ENCODE measurements around the gene SLC1A2. TPM values are rescaled to one million over a fixed set of nuclear protein-coding genes. Genes with fewer than 3 reads are reported as not detected.

SLC1A2 gene
- total and polyA plus RNA-seq, 2 donors (not counting 1 experiment from before 2014, with no cell fraction given) = 1.2 to 7.6 TPM

DNA sequence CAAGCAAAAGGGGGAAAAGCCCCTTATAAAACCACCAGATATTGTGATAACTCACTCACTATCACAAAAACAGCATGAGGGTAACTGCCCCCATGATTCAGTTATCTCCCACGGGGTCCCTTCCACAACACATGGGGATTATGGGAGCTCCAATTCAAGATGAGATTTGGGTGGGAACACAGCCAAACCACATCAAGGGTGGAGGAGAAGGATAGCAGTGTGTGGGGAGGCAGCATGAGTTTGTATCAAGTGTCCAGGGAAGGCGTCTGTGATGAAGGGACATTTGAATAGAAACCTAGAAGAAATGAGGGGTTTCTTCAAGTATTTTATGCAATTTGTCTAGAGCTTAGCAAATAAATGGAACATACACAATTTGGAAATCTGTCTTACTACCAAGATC, 98.2 kb downstream of the SLC1A2 start:
- H3K4me1 ChIP-seq (ENCODE audit: control insufficient read depth, extremely low read depth, insufficient read depth, low read length) = peaks cover 9% of the 10 kb centered on the region
- no peak overlapping the region for H3K4me3 ChIP-seq (replicated peaks in 1 of 4; ENCODE audit: control extremely low read depth in 1 of 4, insufficient read depth in 1 of 4, low read depth in 3 of 4, low read length in 4 of 4)
- H3K36me3 ChIP-seq (ENCODE audit: control insufficient read depth, insufficient read depth, low read length) = no peaks in the 10 kb centered on the region
- H4K20me1 ChIP-seq (ENCODE audit: control insufficient read depth, extremely low read depth, insufficient read depth, low read length) = no peaks in the 10 kb centered on the region
- TF ChIP-seq, protein P1, sequence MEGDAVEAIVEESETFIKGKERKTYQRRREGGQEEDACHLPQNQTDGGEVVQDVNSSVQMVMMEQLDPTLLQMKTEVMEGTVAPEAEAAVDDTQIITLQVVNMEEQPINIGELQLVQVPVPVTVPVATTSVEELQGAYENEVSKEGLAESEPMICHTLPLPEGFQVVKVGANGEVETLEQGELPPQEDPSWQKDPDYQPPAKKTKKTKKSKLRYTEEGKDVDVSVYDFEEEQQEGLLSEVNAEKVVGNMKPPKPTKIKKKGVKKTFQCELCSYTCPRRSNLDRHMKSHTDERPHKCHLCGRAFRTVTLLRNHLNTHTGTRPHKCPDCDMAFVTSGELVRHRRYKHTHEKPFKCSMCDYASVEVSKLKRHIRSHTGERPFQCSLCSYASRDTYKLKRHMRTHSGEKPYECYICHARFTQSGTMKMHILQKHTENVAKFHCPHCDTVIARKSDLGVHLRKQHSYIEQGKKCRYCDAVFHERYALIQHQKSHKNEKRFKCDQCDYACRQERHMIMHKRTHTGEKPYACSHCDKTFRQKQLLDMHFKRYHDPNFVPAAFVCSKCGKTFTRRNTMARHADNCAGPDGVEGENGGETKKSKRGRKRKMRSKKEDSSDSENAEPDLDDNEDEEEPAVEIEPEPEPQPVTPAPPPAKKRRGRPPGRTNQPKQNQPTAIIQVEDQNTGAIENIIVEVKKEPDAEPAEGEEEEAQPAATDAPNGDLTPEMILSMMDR (conservative IDR thresholded peaks at IDR 0.05 in 1 of 2, IDR thresholded peaks at IDR 0.05 in 1 of 2; ENCODE audit: low read depth in 1 of 2, low read length in 2 of 2) = no peak
- no peak for TF ChIP-seq EZH2 (IDR thresholded peaks at IDR 0.05; ENCODE audit: low read length, missing control alignments)
- H3K9me3 ChIP-seq (ENCODE audit: control insufficient read depth, insufficient read depth, low read depth, low read length) = no peaks in the 10 kb centered on the region
- no peaks in the 10 kb centered on the region for H3K27me3 ChIP-seq (ENCODE audit: control insufficient read depth, insufficient read depth, low read length)
- H3K9ac ChIP-seq (ENCODE audit: insufficient read depth, low read length) = no peak overlapping the region
- H3K4me2 ChIP-seq (ENCODE audit: extremely low read depth, insufficient read depth, low read length) = no peak overlapping the region
- no peaks in the 10 kb centered on the region for H3K79me2 ChIP-seq (ENCODE audit: control insufficient read depth, insufficient read depth, low read length)
- H2AFZ ChIP-seq (ENCODE audit: low read length) = no peak overlapping the region
- no peak for DNase-seq (ENCODE audit: low read depth in 2 of 2)
- no peak overlapping the region for H3K27ac ChIP-seq (ENCODE audit: insufficient read depth, low read length)

DNA sequence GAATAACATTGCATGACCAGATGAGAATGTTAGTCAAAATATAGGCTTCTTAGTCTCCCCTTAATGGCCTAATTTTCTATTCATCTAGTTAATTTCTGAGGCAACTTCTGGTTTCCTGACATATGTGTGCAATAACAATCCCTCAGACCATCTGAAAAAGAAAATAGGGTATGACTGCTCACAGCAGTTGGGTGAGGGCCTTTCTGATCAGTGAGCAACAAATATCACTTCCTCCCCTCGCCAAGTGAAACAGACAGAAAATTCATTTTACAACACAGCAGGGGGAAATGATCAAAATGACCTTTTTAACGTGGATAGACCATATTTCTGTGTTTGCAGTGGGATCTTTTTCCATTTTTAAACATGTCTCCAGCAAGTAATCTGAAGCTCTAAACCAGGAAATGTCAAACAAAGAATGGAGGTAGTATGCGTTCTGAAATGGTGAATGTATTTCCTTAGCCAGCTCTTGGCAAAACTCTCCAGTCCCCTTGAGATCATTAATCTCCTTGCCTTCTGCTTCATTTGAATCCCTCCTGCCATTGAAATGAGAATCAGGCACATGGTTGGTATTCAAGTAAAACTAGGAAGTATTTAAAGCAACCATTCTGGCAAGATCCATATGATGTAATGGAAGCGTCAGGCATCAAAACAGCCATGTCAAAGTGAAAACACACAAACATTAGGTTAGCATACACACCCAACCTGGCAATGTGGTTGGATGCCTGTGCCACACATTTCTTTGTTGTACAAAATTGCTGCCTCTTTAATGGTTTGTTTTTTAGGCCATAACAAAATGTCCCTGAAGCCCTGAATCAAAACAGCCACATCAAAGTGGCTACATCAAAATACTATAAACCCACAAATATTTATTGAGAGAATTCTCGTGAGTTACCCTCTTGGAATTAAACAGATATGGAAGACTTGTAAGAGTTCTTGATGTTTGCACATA, 100.1 kb downstream of the SLC1A2 start:
- Histone ChIP-seq H2AFZ (ENCODE audit: low read length) (no peak overlapping the region), H3K27me3 (ENCODE audit: control insufficient read depth, insufficient read depth, low read length) (no peaks in the 10 kb centered on the region), H4K20me1 (ENCODE audit: control insufficient read depth, extremely low read depth, insufficient read depth, low read length) (no peaks in the 10 kb centered on the region)

DNA sequence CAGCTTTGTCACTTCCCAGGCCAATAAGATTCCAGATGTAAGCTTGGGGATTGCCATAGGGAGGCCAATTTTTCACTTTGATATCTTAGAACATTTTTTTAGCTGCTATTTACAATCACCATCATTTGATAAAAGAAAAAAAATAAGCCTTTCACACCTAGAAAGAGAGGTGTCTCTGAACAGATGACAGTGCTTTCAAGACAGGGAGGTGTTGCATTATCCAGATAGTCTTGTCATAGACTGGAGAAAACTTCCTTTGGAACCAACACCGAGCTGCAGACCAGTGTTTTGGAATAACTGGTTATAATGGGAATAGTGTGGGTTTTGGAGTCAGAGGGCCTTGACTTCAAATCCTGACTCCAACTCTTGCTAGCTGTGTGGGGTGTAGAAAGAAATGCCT, 101.0 kb downstream of the SLC1A2 start:
- Histone ChIP-seq H3K9me3 (ENCODE audit: control insufficient read depth, insufficient read depth, low read depth, low read length) (no peaks in the 10 kb centered on the region), H3K4me3 (replicated peaks in 1 of 4; ENCODE audit: control extremely low read depth in 1 of 4, insufficient read depth in 1 of 4, low read depth in 3 of 4, low read length in 4 of 4) (no peak overlapping the region), H3K27me3 (ENCODE audit: control insufficient read depth, insufficient read depth, low read length) (no peaks in the 10 kb centered on the region), H3K27ac (ENCODE audit: insufficient read depth, low read length) (no peak overlapping the region), H3K9ac (ENCODE audit: insufficient read depth, low read length) (no peak overlapping the region), H3K79me2 (ENCODE audit: control insufficient read depth, insufficient read depth, low read length) (no peaks in the 10 kb centered on the region), H2AFZ (ENCODE audit: low read length) (no peak overlapping the region), H3K4me1 (ENCODE audit: control insufficient read depth, extremely low read depth, insufficient read depth, low read length) (peaks cover 5% of the 10 kb centered on the region), H3K4me2 (ENCODE audit: extremely low read depth, insufficient read depth, low read length) (no peak overlapping the region), H4K20me1 (ENCODE audit: control insufficient read depth, extremely low read depth, insufficient read depth, low read length) (no peaks in the 10 kb centered on the region), H3K36me3 (ENCODE audit: control insufficient read depth, insufficient read depth, low read length) (no peaks in the 10 kb centered on the region)
- TF ChIP-seq, protein P1 (conservative IDR thresholded peaks at IDR 0.05 in 1 of 2, IDR thresholded peaks at IDR 0.05 in 1 of 2; ENCODE audit: low read depth in 1 of 2, low read length in 2 of 2) = no peak
- TF ChIP-seq EZH2 (IDR thresholded peaks at IDR 0.05; ENCODE audit: low read length, missing control alignments) = no peak
- no peak for DNase-seq (ENCODE audit: low read depth in 2 of 2)

More for the DNA sequence above, 100.1 kb downstream of the SLC1A2 start:
- H3K4me3 ChIP-seq (replicated peaks in 1 of 4; ENCODE audit: control extremely low read depth in 1 of 4, insufficient read depth in 1 of 4, low read depth in 3 of 4, low read length in 4 of 4) = no peak overlapping the region
- H3K27ac ChIP-seq (ENCODE audit: insufficient read depth, low read length) = no peak overlapping the region
- no peaks in the 10 kb centered on the region for H3K9me3 ChIP-seq (ENCODE audit: control insufficient read depth, insufficient read depth, low read depth, low read length)
- H3K79me2 ChIP-seq (ENCODE audit: control insufficient read depth, insufficient read depth, low read length) = no peaks in the 10 kb centered on the region
- no peaks in the 10 kb centered on the region for H3K36me3 ChIP-seq (ENCODE audit: control insufficient read depth, insufficient read depth, low read length)
- peak in 1 of 2 donors; percentile 76 for DNase-seq (ENCODE audit: low read depth in 2 of 2)
- TF ChIP-seq, protein P1 (conservative IDR thresholded peaks at IDR 0.05 in 1 of 2, IDR thresholded peaks at IDR 0.05 in 1 of 2; ENCODE audit: low read depth in 1 of 2, low read length in 2 of 2) = no peak
- no peak for TF ChIP-seq EZH2 (IDR thresholded peaks at IDR 0.05; ENCODE audit: low read length, missing control alignments)
- H3K9ac ChIP-seq (ENCODE audit: insufficient read depth, low read length) = no peak overlapping the region
- no peak overlapping the region for H3K4me2 ChIP-seq (ENCODE audit: extremely low read depth, insufficient read depth, low read length)
- H3K4me1 ChIP-seq (ENCODE audit: control insufficient read depth, extremely low read depth, insufficient read depth, low read length) = peaks cover 5% of the 10 kb centered on the region
